HG03196 (cell line): ENCODE measurements around the gene COMMD6.

Source experiments
- ATAC-seq: cut with Tn5 transposase; IDR thresholded peaks from one replicate; pipeline ENCODE4 v1.9.1; 2021; ENCODE audit not compliant: unreplicated experiment

Gene COMMD6

GRCh38 chr13:75485286-75486062, 52.2 kb downstream of the COMMD6 start:
- ATAC-seq = no peak

DNA sequence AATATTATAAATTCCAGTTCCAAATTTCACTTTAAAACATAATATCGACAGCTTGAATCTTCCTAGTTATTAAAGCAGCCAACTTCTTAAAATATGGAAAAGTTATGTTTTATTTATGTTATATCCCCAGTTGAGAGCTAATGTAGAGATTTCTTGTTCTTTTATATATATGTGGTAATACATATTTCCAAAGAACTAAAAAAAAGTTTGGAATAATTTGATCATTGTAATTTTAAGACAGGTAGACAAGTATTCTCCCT, 54.9 kb downstream of the COMMD6 start:
- no peak for ATAC-seq

DNA sequence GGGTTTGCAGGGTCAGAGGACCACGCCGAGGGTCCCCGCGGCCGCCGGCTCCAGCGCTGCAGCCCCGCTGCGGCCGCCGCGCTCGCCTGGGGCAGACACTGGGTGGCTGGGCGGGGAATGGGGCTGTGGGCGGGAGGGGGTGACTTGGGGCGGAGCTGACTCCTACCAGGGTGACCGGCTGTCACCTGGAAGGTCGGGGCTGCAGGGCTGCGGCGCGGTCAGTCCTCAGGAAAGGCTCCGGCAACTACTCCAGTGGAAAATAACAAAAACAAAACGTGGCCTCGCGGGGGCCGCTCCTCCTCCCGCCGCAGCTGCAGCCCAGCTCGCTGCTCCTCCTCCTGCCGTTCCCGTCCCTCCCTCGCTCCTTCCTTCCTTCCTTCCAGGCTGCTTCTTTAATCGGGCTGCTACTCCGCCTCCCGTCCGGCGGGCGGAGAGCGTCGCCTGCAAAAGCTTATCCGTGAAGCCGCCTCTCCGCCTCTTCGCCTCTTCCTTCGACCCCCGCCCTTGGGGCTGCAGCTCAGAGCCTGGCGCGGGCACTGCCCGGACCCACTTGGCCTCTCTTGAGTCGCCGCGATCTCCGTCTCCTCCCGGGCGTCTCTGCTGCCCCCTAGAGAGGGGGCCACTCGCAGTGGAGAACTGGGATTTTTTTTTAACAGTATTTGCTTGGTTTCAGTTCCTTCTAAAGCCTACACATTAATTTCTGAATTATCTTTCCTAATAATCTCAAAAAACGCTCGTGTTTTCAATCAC, 55.4 kb downstream of the COMMD6 start, which contains the start of gene TBC1D4:
Gene TBC1D4 (minus strand): TSS at position 100 of the 750 bp plus-strand sequence. CDS start 402 bp downstream, outside the sequence.
- peak; percentile 77 for ATAC-seq

- peak; percentile 21 for ATAC-seq
Observed at GRCh38 chr13:75481176-75482069, 56.2 kb downstream of the COMMD6 start.

- no peak for ATAC-seq
Observed at GRCh38 chr13:75480671-75481175, 56.9 kb downstream of the COMMD6 start.

DNA sequence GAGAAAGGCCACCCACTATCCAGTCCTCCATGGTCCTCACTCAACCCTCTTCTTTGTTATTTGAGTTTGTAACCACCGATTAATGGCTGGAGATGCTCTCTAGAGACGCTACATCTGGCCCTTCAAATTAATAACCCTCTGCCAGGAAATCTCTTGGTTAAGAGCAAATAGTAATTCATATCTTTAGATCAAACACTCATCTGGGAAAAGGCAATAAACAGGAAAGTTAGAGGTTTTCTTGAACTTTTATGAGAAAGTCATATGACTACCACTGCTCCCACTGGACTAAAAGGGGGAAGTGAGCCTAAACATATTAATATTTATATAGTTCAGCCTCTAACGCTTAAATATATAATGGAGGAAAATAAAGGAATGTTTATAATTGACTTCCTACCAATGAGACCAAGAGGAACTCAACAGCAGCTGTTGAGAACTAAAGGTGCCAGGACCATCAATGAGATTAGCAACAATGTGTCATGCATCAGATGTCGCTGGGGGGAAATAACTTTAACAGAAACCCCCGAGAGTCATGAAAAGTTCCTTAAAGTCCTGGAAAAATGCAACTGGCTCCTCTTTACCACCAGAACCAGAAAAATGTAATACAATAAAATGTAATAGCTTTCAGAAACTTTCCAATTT, 58.4 kb downstream of the COMMD6 start:
- no peak for ATAC-seq

GRCh38 chr13:75478659-75479058, 59.0 kb downstream of the COMMD6 start:
- no peak for ATAC-seq
